Stimulated activated naive CD8-positive, alpha-beta T cell treated with anti-CD3 and anti-CD28 coated beads, Interleukin-15, Interleukin-2, amounts not matched to agents 100 ng/mL and 50 ng/mL, for 24 hours (primary cell): ENCODE results near the gene CCL23.

Experiments
- H3K27ac Mint-ChIP-seq: one replicate; pipeline ENCODE4 v1.8.0; 2021; ENCODE audit warnings: mild to moderate bottlenecking, mixed read lengths
- H3K27me3 Mint-ChIP-seq: one replicate; pipeline ENCODE4 v1.8.0; 2021; ENCODE audit warnings: mixed read lengths
- H3K36me3 Mint-ChIP-seq: one replicate; pipeline ENCODE4 v1.8.0; 2021; ENCODE audit warnings: low read depth, mixed read lengths
- H3K4me1 Mint-ChIP-seq: one replicate; pipeline ENCODE4 v1.8.0; 2021; ENCODE audit warnings: low read depth, mixed read lengths
- H3K4me3 Mint-ChIP-seq: one replicate; pipeline ENCODE4 v1.8.0; 2021; ENCODE audit warnings: mild to moderate bottlenecking, mixed read lengths
- H3K9me3 Mint-ChIP-seq: one replicate; pipeline ENCODE4 v1.8.0; 2021; ENCODE audit warnings: mixed read lengths

The CCL23 gene

DNA sequence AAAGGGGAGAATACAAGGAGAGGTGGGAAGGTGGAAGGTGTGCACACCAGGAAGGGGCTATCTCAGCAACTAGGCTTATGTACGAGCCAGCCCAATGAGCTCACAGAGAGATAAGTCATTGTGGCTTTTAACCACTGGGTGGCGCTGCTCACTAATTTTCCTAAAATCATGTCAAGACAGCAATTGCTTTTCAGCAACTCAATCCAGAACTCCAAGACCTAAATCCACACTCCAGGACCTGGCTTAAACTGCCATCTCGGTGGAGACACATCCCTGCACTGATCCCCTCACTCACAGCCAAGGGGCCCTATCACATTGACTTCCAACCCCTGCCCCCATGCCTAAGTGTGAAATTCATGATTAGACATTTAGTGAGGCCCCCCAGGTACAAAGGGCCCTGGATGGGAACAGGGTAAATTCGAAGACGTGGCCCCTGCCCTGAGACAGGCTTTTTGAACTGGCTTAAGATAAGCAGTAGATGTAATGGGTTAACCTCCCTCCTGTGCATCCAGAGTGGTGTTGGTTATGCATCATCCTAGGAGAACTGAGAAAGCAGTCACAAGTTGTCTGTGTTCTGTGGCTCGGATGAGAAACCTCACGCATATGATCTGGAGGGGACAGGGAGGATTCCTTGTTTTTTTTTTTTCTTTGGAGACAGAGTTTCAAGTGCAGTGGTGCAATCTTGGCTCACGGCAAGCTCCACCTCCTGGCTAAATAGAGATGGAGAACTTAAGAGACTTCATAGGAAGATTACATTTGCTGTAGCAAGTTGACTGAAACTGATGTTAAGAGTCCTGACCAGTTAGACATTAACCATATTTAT lies 48.0 kb downstream of the CCL23 start:
- no peaks in the 10 kb centered on the region for H3K27me3 Mint-ChIP-seq
- no peak overlapping the region for H3K4me3 Mint-ChIP-seq
- H3K9me3 Mint-ChIP-seq, result no peaks in the 10 kb centered on the region
- H3K27ac Mint-ChIP-seq, result no peak overlapping the region
- H3K36me3 Mint-ChIP-seq, result no peaks in the 10 kb centered on the region
- peaks cover 11% of the 10 kb centered on the region for H3K4me1 Mint-ChIP-seq

DNA sequence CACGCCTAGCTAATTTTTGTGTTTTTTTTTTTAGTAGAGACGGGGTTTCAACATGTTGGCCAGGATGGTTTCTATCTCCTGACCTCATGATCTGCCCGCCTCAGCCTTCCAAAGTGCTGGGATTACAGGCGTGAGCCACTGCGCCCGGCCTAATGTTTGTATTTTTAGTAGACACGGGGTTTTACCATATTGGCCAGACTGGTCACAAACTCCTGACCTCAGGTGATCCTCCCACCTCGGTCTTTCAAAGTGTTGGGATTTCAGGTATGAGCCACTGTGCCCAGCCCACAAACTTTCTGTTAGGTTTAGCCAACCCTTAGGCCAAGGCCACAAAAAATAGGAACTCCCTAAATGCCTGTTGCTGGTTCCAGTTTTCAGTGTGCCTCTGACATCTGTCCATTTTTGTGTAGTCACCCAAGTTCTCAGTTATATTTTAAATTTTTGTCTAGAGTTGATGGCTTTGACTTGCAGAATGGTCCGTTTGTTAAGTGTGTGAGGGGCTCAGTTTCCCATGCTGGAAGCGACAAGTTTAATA lies 49.2 kb downstream of the CCL23 start:
- H3K9me3 Mint-ChIP-seq, result no peaks in the 10 kb centered on the region
- H3K36me3 Mint-ChIP-seq, result no peaks in the 10 kb centered on the region
- peaks cover 3% of the 10 kb centered on the region for H3K27me3 Mint-ChIP-seq
- no peak overlapping the region for H3K27ac Mint-ChIP-seq
- no peak overlapping the region for H3K4me3 Mint-ChIP-seq
- peaks cover 11% of the 10 kb centered on the region for H3K4me1 Mint-ChIP-seq

DNA sequence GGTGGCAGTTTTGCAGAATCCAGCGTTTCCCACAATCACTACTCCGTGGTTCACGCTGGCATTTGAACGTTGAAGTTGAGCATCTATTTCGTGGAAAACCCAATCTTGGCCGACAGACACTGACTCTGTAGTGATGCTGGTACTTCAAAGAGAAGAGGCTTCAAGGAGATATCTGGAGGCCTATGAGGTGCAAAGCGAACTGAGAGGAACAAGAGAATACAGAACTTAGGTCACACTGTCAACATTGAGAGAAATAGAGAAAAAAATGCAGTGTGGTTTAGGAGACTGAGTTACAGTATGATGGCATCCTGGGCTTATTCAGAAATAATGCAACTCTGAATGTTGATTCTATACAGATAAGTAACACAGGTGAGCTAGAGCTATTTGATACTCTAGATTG lies 52.5 kb downstream of the CCL23 start:
- Mint-ChIP-seq H3K9me3 (no peaks in the 10 kb centered on the region), H3K27ac (no peak overlapping the region), H3K4me3 (no peak overlapping the region), H3K27me3 (peaks cover 10% of the 10 kb centered on the region), H3K4me1 (peaks cover 11% of the 10 kb centered on the region), H3K36me3 (no peaks in the 10 kb centered on the region)

- Mint-ChIP-seq H3K4me3 (no peak overlapping the region), H3K4me1 (no peaks in the 10 kb centered on the region), H3K27ac (no peak overlapping the region), H3K9me3 (no peaks in the 10 kb centered on the region), H3K36me3 (no peaks in the 10 kb centered on the region), H3K27me3 (peaks cover 15% of the 10 kb centered on the region)
Observed at GRCh38 chr17:35963663-35964062, 54.1 kb downstream of the CCL23 start.
